OCI-LY1 (cell line): ENCODE measurements around the gene CACNA1E.

Source experiments
- CTCF ChIP-seq: fragments of 200-600 bp; sonication (generic), shearing (Covaris generic); IDR thresholded peaks from 2 replicates; pipeline ENCODE4 v1.5.1; 2017; ENCODE audit warnings: mild to moderate bottlenecking, antibody characterized with exemption, low read length, moderate library complexity, mixed read lengths
- EZH2 ChIP-seq: fragments of 200-600 bp; sonication (generic), shearing (Covaris generic); IDR thresholded peaks from 2 replicates; pipeline ENCODE4 v1.8.0; 2017; ENCODE audit warnings: borderline replicate concordance, mixed run types, mild to moderate bottlenecking, antibody characterized with exemption, low read length, moderate library complexity, mixed read lengths

GRCh38 chr1:181448461-181448860 lies 34.9 kb upstream of the CACNA1E start:
- TF ChIP-seq CTCF, result no peak
- no peak for TF ChIP-seq EZH2
